NCI-H2107 treated with DMSO at 0.1 percent for 48 hours (cell line): ENCODE results near the gene C1S.
"Not testable (repeated sequence)": the region's sequence is repeated elsewhere in the genome, so short reads cannot be mapped to it uniquely, and the experiment has no call there.

Experiments used
- DNase-seq: peaks from one replicate; lab custom pipeline; 2025; ENCODE audit not compliant: unreplicated experiment; lab: John Stamatoyannopoulos, UW

Gene C1S

GRCh38 chr12:7046383-7047105 is 14.0 kb upstream of the C1S start:
- no peak for DNase-seq

GRCh38 chr12:7047306-7047705 is 13.2 kb upstream of the C1S start:
- no peak for DNase-seq

GRCh38 chr12:7049445-7049951 is 11.0 kb upstream of the C1S start:
- DNase-seq, result not testable (repeated sequence)

- not testable (repeated sequence) for DNase-seq
These were observed 10.5 kb upstream of the C1S start for GRCh38 chr12:7049973-7050372.

- DNase-seq, result no peak
These were observed 5.6 kb upstream of the C1S start for GRCh38 chr12:7054925-7055324.

GRCh38 chr12:7055736-7056135 is 4.8 kb upstream of the C1S start:
- not testable (repeated sequence) for DNase-seq

- DNase-seq, result no peak
These were observed 2.2 kb upstream of the C1S start for GRCh38 chr12:7058163-7058845.

GRCh38 chr12:7058850-7059395 is 1.6 kb upstream of the C1S start:
- no peak for DNase-seq

GRCh38 chr12:7059780-7060179 is 738 bp upstream of the C1S start:
- DNase-seq, result no peak

- DNase-seq, result no peak
These were observed 620 bp downstream of the C1S start for GRCh38 chr12:7061138-7061537.

- DNase-seq, result no peak
These were observed 1.1 kb downstream of the C1S start for GRCh38 chr12:7061596-7061995.

GRCh38 chr12:7064516-7064915 is 4.0 kb downstream of the C1S start:
- no peak for DNase-seq

- no peak for DNase-seq
These were observed 4.6 kb downstream of the C1S start for GRCh38 chr12:7065073-7065623.

- no peak for DNase-seq
These were observed 6.1 kb downstream of the C1S start for GRCh38 chr12:7066596-7066995.

- DNase-seq, result no peak
These were observed 6.6 kb downstream of the C1S start for GRCh38 chr12:7067096-7067495.

GRCh38 chr12:7068240-7068993 is 7.9 kb downstream of the C1S start:
- DNase-seq, result no peak

GRCh38 chr12:7068994-7069346 is 8.5 kb downstream of the C1S start:
- DNase-seq, result no peak

- no peak for DNase-seq
These were observed 8.9 kb downstream of the C1S start for GRCh38 chr12:7069386-7069785.

GRCh38 chr12:7072035-7072434 is 11.5 kb downstream of the C1S start:
- no peak for DNase-seq

- DNase-seq, result no peak
These were observed 12.0 kb downstream of the C1S start for GRCh38 chr12:7072554-7072953.

- DNase-seq, result no peak
These were observed 13.4 kb downstream of the C1S start for GRCh38 chr12:7073946-7074345.
